ENCODE results near the gene PTPRN2.

DNA sequence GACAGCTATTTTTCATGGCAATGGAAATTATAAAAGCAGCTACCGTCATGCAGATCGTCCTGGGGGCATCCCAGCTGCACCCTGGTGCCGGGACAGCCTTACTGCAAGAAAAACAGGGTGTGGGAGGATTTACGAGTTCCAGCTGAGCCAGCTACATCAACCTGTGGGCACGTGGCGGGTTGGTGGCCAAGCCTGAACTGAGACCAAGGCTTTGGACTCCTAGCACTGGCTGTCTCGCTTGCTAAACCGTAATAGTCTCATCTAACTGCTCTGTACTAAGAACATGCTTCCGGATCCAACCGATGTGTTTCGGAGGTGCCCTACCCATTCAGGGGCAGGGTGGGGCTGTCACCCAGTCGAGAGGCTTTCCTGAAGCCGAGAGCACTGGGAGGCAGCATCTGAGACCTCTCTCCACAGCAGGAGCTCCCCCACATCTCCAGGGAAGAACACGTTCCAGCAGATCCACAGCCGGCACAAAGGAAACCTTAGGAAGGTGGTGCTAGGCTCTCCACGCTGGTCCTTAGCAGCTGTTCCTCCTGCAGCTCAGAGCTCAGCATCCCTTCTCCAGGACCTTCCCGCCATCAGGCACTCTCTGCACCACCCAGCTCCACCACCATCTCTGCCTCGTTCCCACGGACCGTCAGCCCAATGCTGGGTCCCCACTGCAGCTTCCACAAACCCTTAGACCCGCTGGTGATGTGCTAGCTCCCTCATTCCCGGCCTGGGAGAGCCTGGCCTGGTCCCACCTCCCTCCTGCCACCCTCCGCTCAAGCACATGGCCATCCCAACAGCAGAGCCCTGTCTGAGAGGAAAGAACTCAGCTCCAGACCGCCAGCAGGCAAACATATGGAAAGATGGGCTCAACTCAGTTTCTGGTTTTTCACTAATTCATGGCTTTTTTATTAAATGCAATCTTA is 158.5 kb downstream of the PTPRN2 start:
- TF ChIP-seq, protein P1, sequence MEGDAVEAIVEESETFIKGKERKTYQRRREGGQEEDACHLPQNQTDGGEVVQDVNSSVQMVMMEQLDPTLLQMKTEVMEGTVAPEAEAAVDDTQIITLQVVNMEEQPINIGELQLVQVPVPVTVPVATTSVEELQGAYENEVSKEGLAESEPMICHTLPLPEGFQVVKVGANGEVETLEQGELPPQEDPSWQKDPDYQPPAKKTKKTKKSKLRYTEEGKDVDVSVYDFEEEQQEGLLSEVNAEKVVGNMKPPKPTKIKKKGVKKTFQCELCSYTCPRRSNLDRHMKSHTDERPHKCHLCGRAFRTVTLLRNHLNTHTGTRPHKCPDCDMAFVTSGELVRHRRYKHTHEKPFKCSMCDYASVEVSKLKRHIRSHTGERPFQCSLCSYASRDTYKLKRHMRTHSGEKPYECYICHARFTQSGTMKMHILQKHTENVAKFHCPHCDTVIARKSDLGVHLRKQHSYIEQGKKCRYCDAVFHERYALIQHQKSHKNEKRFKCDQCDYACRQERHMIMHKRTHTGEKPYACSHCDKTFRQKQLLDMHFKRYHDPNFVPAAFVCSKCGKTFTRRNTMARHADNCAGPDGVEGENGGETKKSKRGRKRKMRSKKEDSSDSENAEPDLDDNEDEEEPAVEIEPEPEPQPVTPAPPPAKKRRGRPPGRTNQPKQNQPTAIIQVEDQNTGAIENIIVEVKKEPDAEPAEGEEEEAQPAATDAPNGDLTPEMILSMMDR (conservative IDR thresholded peaks at IDR 0.05 in 1 of 2, IDR thresholded peaks at IDR 0.05 in 1 of 2; ENCODE audit: low read depth in 1 of 2, low read length in 2 of 2): no peak
- no peak for TF ChIP-seq EZH2 (IDR thresholded peaks at IDR 0.05; ENCODE audit: low read length, missing control alignments)

All from fibroblast of lung (primary cell).